ENCODE measurements around the gene FXYD2.

The FXYD2 gene

GRCh38 chr11:117794772-117795629 lies 29.5 kb downstream of the FXYD2 start:
- no peak for TF ChIP-seq Cebpa-rat (IDR thresholded peaks at IDR 0.05)
- Histone ChIP-seq H4K20me1 (peaks cover 20% of the 10 kb centered on the region; the same call in 1 of the 2 replicates), H3K27ac (no peak overlapping the region), H3K4me3 (no peak overlapping the region), H3K36me3 (no peaks in the 10 kb centered on the region), H3K4me1 (no peaks in the 10 kb centered on the region), H3K9ac (no peak overlapping the region), H3K27me3 (peaks cover 62% of the 10 kb centered on the region), H3K4me2 (no peak overlapping the region), H3K9me3 (no peaks in the 10 kb centered on the region; the same call in 1 of the 2 replicates)

- no peak overlapping the region for H3K9ac ChIP-seq
- H3K4me2 ChIP-seq, result no peak overlapping the region
- no peaks in the 10 kb centered on the region; the same call in 1 of the 2 replicates for H3K9me3 ChIP-seq
- peaks cover 20% of the 10 kb centered on the region; the same call in 1 of the 2 replicates for H4K20me1 ChIP-seq
- no peak overlapping the region for H3K4me3 ChIP-seq
- no peaks in the 10 kb centered on the region for H3K4me1 ChIP-seq
- no peak overlapping the region for H3K27ac ChIP-seq
- H3K27me3 ChIP-seq, result peaks cover 54% of the 10 kb centered on the region
- no peaks in the 10 kb centered on the region for H3K36me3 ChIP-seq
- no peak for TF ChIP-seq Cebpa-rat (IDR thresholded peaks at IDR 0.05)
Measured at GRCh38 chr11:117794135-117794534, 30.4 kb downstream of the FXYD2 start.

- H3K27ac ChIP-seq, result no peak overlapping the region
- peaks cover 48% of the 10 kb centered on the region for H3K27me3 ChIP-seq
- H3K9ac ChIP-seq, result no peak overlapping the region
- no peak overlapping the region for H3K4me2 ChIP-seq
- no peaks in the 10 kb centered on the region for H3K36me3 ChIP-seq
- H3K4me1 ChIP-seq, result no peaks in the 10 kb centered on the region
- no peaks in the 10 kb centered on the region; the same call in 1 of the 2 replicates for H3K9me3 ChIP-seq
- no peak for TF ChIP-seq Cebpa-rat (IDR thresholded peaks at IDR 0.05)
- peaks cover 20% of the 10 kb centered on the region; the same call in 1 of the 2 replicates for H4K20me1 ChIP-seq
- H3K4me3 ChIP-seq, result no peak overlapping the region
Measured at GRCh38 chr11:117793583-117793982, 31.0 kb downstream of the FXYD2 start.

GRCh38 chr11:117792992-117793391 lies 31.6 kb downstream of the FXYD2 start:
- peaks cover 18% of the 10 kb centered on the region; the same call in 1 of the 2 replicates for H4K20me1 ChIP-seq
- H3K4me1 ChIP-seq, result no peaks in the 10 kb centered on the region
- H3K9me3 ChIP-seq, result no peaks in the 10 kb centered on the region; the same call in 1 of the 2 replicates
- no peak overlapping the region for H3K9ac ChIP-seq
- no peak overlapping the region for H3K27ac ChIP-seq
- H3K27me3 ChIP-seq, result peaks cover 43% of the 10 kb centered on the region
- TF ChIP-seq Cebpa-rat (IDR thresholded peaks at IDR 0.05), result no peak
- H3K4me2 ChIP-seq, result no peak overlapping the region
- no peaks in the 10 kb centered on the region for H3K36me3 ChIP-seq
- H3K4me3 ChIP-seq, result no peak overlapping the region

- Histone ChIP-seq H3K9ac (no peak overlapping the region), H4K20me1 (peaks cover 15% of the 10 kb centered on the region; the same call in 1 of the 2 replicates), H3K27ac (no peak overlapping the region), H3K4me3 (no peak overlapping the region), H3K27me3 (peaks cover 36% of the 10 kb centered on the region), H3K36me3 (no peaks in the 10 kb centered on the region), H3K4me2 (no peak overlapping the region), H3K9me3 (no peaks in the 10 kb centered on the region; the same call in 1 of the 2 replicates), H3K4me1 (no peaks in the 10 kb centered on the region)
- TF ChIP-seq Cebpa-rat (IDR thresholded peaks at IDR 0.05), result no peak
Measured at GRCh38 chr11:117792241-117792640, 32.3 kb downstream of the FXYD2 start.

GRCh38 chr11:117790279-117790678 lies 34.3 kb downstream of the FXYD2 start:
- no peak for TF ChIP-seq Cebpa-rat (IDR thresholded peaks at IDR 0.05)
- Histone ChIP-seq H3K9ac (no peak overlapping the region), H4K20me1 (no peaks in the 10 kb centered on the region; the same call in 1 of the 2 replicates), H3K36me3 (no peaks in the 10 kb centered on the region), H3K4me1 (no peaks in the 10 kb centered on the region), H3K27me3 (peaks cover 16% of the 10 kb centered on the region), H3K4me3 (no peak overlapping the region), H3K9me3 (no peaks in the 10 kb centered on the region), H3K27ac (no peak overlapping the region), H3K4me2 (no peak overlapping the region)

- H3K4me2 ChIP-seq, result no peak overlapping the region
- no peaks in the 10 kb centered on the region for H3K4me1 ChIP-seq
- H3K27me3 ChIP-seq, result peaks cover 6% of the 10 kb centered on the region; the same call in 1 of the 2 replicates
- no peak overlapping the region for H3K4me3 ChIP-seq
- no peaks in the 10 kb centered on the region for H3K9me3 ChIP-seq
- no peak for TF ChIP-seq Cebpa-rat (IDR thresholded peaks at IDR 0.05)
- H4K20me1 ChIP-seq, result no peaks in the 10 kb centered on the region
- H3K27ac ChIP-seq, result no peak overlapping the region
- H3K36me3 ChIP-seq, result no peaks in the 10 kb centered on the region
- no peak overlapping the region for H3K9ac ChIP-seq
Measured at GRCh38 chr11:117789241-117789640, 35.3 kb downstream of the FXYD2 start.

- Histone ChIP-seq H3K9ac (no peak overlapping the region), H3K4me1 (no peaks in the 10 kb centered on the region), H3K27me3 (no peaks in the 10 kb centered on the region), H3K9me3 (no peaks in the 10 kb centered on the region), H3K4me3 (no peak overlapping the region), H3K36me3 (no peaks in the 10 kb centered on the region), H4K20me1 (no peaks in the 10 kb centered on the region), H3K4me2 (no peak overlapping the region), H3K27ac (no peak overlapping the region)
- no peak for TF ChIP-seq Cebpa-rat (IDR thresholded peaks at IDR 0.05)
Measured at GRCh38 chr11:117786135-117786870, 38.2 kb downstream of the FXYD2 start.

GRCh38 chr11:117782101-117782500 lies 42.4 kb downstream of the FXYD2 start:
- no peaks in the 10 kb centered on the region for H3K4me1 ChIP-seq
- no peaks in the 10 kb centered on the region for H3K9me3 ChIP-seq
- H3K27ac ChIP-seq, result no peak overlapping the region
- H3K27me3 ChIP-seq, result no peaks in the 10 kb centered on the region
- no peak overlapping the region for H3K4me2 ChIP-seq
- no peaks in the 10 kb centered on the region for H4K20me1 ChIP-seq
- no peaks in the 10 kb centered on the region for H3K36me3 ChIP-seq
- no peak for TF ChIP-seq Cebpa-rat (IDR thresholded peaks at IDR 0.05)
- no peak overlapping the region for H3K4me3 ChIP-seq
- no peak overlapping the region for H3K9ac ChIP-seq

GRCh38 chr11:117781627-117782026 lies 42.9 kb downstream of the FXYD2 start:
- no peaks in the 10 kb centered on the region for H3K27me3 ChIP-seq
- H3K9me3 ChIP-seq, result no peaks in the 10 kb centered on the region
- TF ChIP-seq Cebpa-rat (IDR thresholded peaks at IDR 0.05), result no peak
- no peak overlapping the region for H3K4me3 ChIP-seq
- no peaks in the 10 kb centered on the region for H3K36me3 ChIP-seq
- no peak overlapping the region for H3K9ac ChIP-seq
- no peak overlapping the region for H3K27ac ChIP-seq
- H4K20me1 ChIP-seq, result no peaks in the 10 kb centered on the region
- no peak overlapping the region for H3K4me2 ChIP-seq
- H3K4me1 ChIP-seq, result no peaks in the 10 kb centered on the region
